Head of caudate nucleus (tissue), 42 donors: ENCODE data around the gene SCART1.
A peak's percentile ranks its signal among the peaks of the same experiment; 100 is the strongest.
"Not testable (repeated sequence)": the region's sequence is repeated elsewhere in the genome, so short reads cannot be mapped to it uniquely, and the experiment has no call there.

Source experiments
- DNase-seq, 42 donors: peaks; one replicate each; pipeline versions ENCODE4 v3.0.0 to v3.0.0-alpha.2; 2020 to 2021; ENCODE audit warnings: mixed read lengths in 7 of 42
- intact Hi-C: fragments of 100-400 bp; cut with DNase I; formaldehyde crosslinking; loops from one replicate; pipeline ENCODE4 v1.15.0; 2022

SCART1 gene

GRCh38 chr10:133465191-133465949 is 11.6 kb downstream of the SCART1 start:
- intact Hi-C loops: no loop called here
- DNase-seq: peak in 1 of 42 donors; percentile 16

GRCh38 chr10:133465950-133466474 is 12.3 kb downstream of the SCART1 start:
- intact Hi-C loops: no loop called here
- peak in 1 of 42 donors; percentile 31 for DNase-seq

GRCh38 chr10:133466683-133467275 is 13.0 kb downstream of the SCART1 start:
- intact Hi-C loops: no loop called here

GRCh38 chr10:133467286-133467911 is 13.7 kb downstream of the SCART1 start:
- DNase-seq: peak in 3 of 42 donors; percentile 13 to 27 (median 23)
- intact Hi-C loops: no loop called here

More at GRCh38 chr10:133466683-133467275, 13.0 kb downstream of the SCART1 start:
- DNase-seq: peak in 3 of 42 donors; percentile 7 to 27 (median 11)

GRCh38 chr10:133469205-133469604 is 15.5 kb downstream of the SCART1 start:
- intact Hi-C loops, DNase-seq: not testable (repeated sequence)

GRCh38 chr10:133471300-133472109 is 17.8 kb downstream of the SCART1 start:
- DNase-seq: peak in 1 of 42 donors; percentile 26
- intact Hi-C loops: no loop called here

- intact Hi-C loops: no loop called here
- peak in 1 of 42 donors; percentile 12 for DNase-seq
These were observed 19.5 kb downstream of the SCART1 start for GRCh38 chr10:133473270-133473669.

- intact Hi-C loops: no loop called here
- DNase-seq: peak in 1 of 42 donors; percentile 31
These were observed 20.3 kb downstream of the SCART1 start for GRCh38 chr10:133474027-133474426.

- DNase-seq: peak in 1 of 42 donors; percentile 5
- intact Hi-C loops: no loop called here
These were observed 21.1 kb downstream of the SCART1 start for GRCh38 chr10:133474665-133475424.

- intact Hi-C loops: no loop called here
- peak in 1 of 42 donors; percentile 20 for DNase-seq
These were observed 21.6 kb downstream of the SCART1 start for GRCh38 chr10:133475425-133475734.

GRCh38 chr10:133475821-133476640 is 22.3 kb downstream of the SCART1 start:
- peak in 1 of 42 donors; percentile 22 for DNase-seq
- intact Hi-C loops: no loop called here

GRCh38 chr10:133476641-133476990 is 22.9 kb downstream of the SCART1 start:
- intact Hi-C loops: no loop called here

GRCh38 chr10:133481086-133481643 is 27.4 kb downstream of the SCART1 start:
- intact Hi-C loops: no loop called here
- DNase-seq: peak in 1 of 42 donors; percentile 18

More at GRCh38 chr10:133476641-133476990, 22.9 kb downstream of the SCART1 start:
- no peak for DNase-seq

GRCh38 chr10:133481657-133482056 is 27.9 kb downstream of the SCART1 start:
- intact Hi-C loops: no loop called here
- no peak for DNase-seq

GRCh38 chr10:133484818-133485217 is 31.1 kb downstream of the SCART1 start:
- no peak for DNase-seq
- intact Hi-C loops: no loop called here

- intact Hi-C loops: no loop called here
- DNase-seq: no peak
These were observed 33.3 kb downstream of the SCART1 start for GRCh38 chr10:133487085-133487484.

- no peak for DNase-seq
- intact Hi-C loops: no loop called here
These were observed 34.6 kb downstream of the SCART1 start for GRCh38 chr10:133488354-133488753.
